Measurements from ENCODE around the gene WFIKKN2. TPM values are rescaled to one million over a fixed set of nuclear protein-coding genes. Genes with fewer than 3 reads are reported as not detected.

WFIKKN2 gene
- total and polyA plus RNA-seq, 10 of the 15 experiments (the other 5 are each of a cell fraction or from before 2014, with no cell fraction given), result 0.06 TPM; not detected in 9

DNA sequence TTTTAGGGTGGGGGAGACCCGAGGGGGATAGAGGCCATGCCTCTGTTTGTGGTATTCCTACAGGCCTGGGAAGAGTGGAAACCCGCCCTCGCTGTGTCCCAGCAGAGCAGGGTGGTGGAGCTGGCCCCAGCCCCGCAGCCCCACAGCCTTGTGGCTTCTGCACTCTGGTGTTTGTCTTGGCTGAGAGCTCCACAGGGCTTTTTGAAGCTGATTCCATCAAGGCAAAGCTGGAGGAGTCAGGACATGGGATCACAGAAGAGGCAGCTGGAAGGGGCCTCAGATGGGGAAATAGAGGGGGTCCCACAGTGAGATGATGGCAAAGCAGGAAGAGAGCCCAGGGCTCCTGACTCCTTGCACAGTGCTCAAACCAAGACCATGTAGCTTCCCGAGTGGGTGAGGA lies 5.0 kb upstream of the WFIKKN2 start:
- no peak overlapping the region for H3K4me3 ChIP-seq
- H3K9me3 ChIP-seq (replicated peaks; ENCODE audit: control insufficient read depth, insufficient read depth, low read length), result no peaks in the 10 kb centered on the region
- H3K9ac ChIP-seq (ENCODE audit: control insufficient read depth, insufficient read depth, low read length), result no peak overlapping the region
- FAIRE-seq (no peak), DNase-seq (ENCODE audit: low read depth, low spot score) (no peak), ATAC-seq (no peak)
- no peak for TF ChIP-seq TAF1 (IDR thresholded peaks at IDR 0.05; ENCODE audit: borderline replicate concordance, low read depth, low read length)
- TF ChIP-seq, protein P1, sequence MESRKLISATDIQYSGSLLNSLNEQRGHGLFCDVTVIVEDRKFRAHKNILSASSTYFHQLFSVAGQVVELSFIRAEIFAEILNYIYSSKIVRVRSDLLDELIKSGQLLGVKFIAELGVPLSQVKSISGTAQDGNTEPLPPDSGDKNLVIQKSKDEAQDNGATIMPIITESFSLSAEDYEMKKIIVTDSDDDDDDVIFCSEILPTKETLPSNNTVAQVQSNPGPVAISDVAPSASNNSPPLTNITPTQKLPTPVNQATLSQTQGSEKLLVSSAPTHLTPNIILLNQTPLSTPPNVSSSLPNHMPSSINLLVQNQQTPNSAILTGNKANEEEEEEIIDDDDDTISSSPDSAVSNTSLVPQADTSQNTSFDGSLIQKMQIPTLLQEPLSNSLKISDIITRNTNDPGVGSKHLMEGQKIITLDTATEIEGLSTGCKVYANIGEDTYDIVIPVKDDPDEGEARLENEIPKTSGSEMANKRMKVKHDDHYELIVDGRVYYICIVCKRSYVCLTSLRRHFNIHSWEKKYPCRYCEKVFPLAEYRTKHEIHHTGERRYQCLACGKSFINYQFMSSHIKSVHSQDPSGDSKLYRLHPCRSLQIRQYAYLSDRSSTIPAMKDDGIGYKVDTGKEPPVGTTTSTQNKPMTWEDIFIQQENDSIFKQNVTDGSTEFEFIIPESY (IDR thresholded peaks at IDR 0.05), result no peak
- TF ChIP-seq, protein P2, sequence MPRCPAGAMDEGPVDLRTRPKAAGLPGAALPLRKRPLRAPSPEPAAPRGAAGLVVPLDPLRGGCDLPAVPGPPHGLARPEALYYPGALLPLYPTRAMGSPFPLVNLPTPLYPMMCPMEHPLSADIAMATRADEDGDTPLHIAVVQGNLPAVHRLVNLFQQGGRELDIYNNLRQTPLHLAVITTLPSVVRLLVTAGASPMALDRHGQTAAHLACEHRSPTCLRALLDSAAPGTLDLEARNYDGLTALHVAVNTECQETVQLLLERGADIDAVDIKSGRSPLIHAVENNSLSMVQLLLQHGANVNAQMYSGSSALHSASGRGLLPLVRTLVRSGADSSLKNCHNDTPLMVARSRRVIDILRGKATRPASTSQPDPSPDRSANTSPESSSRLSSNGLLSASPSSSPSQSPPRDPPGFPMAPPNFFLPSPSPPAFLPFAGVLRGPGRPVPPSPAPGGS (IDR thresholded peaks at IDR 0.05; ENCODE audit: borderline replicate concordance, insufficient read depth, low read depth, low read length, poor library complexity, severe bottlenecking), result no peak
- no peaks in the 10 kb centered on the region for H4K20me1 ChIP-seq (ENCODE audit: control insufficient read depth, insufficient read depth)
- H2AFZ ChIP-seq (ENCODE audit: control insufficient read depth, low read depth, low read length), result no peak overlapping the region
- CTCF ChIA-PET, result interaction anchor here (0.8 to 1.0 kb wide), 2 partner anchors 22 to 46 kb away, joined by 3 read pairs; no protein-coding TSS in a partner anchor
- POLR2A ChIA-PET, result interaction anchor here (0.9 to 1.3 kb wide), 2 partner anchors 24 to 67 kb away, joined by 3 to 4 read pairs; no protein-coding TSS in a partner anchor
- H3K4me1 ChIP-seq (ENCODE audit: control insufficient read depth, insufficient read depth, low read length), result peaks cover 25% of the 10 kb centered on the region
- H3K4me2 ChIP-seq (ENCODE audit: control insufficient read depth, insufficient read depth), result no peak overlapping the region
- intact Hi-C loops (cut with micrococcal nuclease; ENCODE audit: unreplicated experiment) (no loop called here), in situ Hi-C loops (cut with MboI) (loop anchor here (5.0 kb wide), 1 partner anchor 288 kb away; no protein-coding TSS in a partner anchor)
- RAD21 ChIA-PET (ENCODE audit: unreplicated experiment), result interaction anchor here (0.9 to 1.1 kb wide), 2 partner anchors 9 to 12 kb away, joined by 3 read pairs; no protein-coding TSS in a partner anchor
- WGBS (ENCODE audit: insufficient coverage, insufficient replicate concordance, low lambda C conversion rate, missing lambda C conversion rate), result 61% methylated on average over 5 of the region's 5 CpGs
- H3K36me3 ChIP-seq (ENCODE audit: control insufficient read depth in 2 of 2, insufficient read depth in 2 of 2, low read length in 1 of 2), result no peaks in the 10 kb centered on the region
- no peaks in the 10 kb centered on the region for H3K79me2 ChIP-seq (ENCODE audit: control insufficient read depth, insufficient read depth, low read length)
- no TSS peak for BruUV-seq (replicated peaks)
- peaks cover 2 to 4% of the 10 kb centered on the region in 2 experiments; a peak in 3 of 4 replicates for H3K27me3 ChIP-seq (replicated peaks in 1 of 2; ENCODE audit: control insufficient read depth in 2 of 2, insufficient read depth in 2 of 2, low read length in 1 of 2)
- H3K27ac ChIP-seq (ENCODE audit: control insufficient read depth, insufficient read depth), result no peak overlapping the region
- SMC1A ChIA-PET (ENCODE audit: uncharacterized antibody, unreplicated experiment), result interaction anchor here (1.3 kb wide), 2 partner anchors 13 to 202 kb away, joined by 3 read pairs; no protein-coding TSS in a partner anchor

Measured in GM12878 (cell line).